Measurements from ENCODE around the gene SIT1.
"Not testable (repeated sequence)": the region's sequence is repeated elsewhere in the genome, so short reads cannot be mapped to it uniquely, and the experiment has no call there.

- not testable (repeated sequence) for TF ChIP-seq CTCF, POLR2A (IDR thresholded peaks at IDR 0.05)
Observed at GRCh38 chr9:35641478-35641877, 9.3 kb downstream of the SIT1 start.
